ENCODE measurements around the gene USP17L30.
"Not testable (repeated sequence)": the region's sequence is repeated elsewhere in the genome, so short reads cannot be mapped to it uniquely, and the experiment has no call there.

Gene USP17L30, protein sequence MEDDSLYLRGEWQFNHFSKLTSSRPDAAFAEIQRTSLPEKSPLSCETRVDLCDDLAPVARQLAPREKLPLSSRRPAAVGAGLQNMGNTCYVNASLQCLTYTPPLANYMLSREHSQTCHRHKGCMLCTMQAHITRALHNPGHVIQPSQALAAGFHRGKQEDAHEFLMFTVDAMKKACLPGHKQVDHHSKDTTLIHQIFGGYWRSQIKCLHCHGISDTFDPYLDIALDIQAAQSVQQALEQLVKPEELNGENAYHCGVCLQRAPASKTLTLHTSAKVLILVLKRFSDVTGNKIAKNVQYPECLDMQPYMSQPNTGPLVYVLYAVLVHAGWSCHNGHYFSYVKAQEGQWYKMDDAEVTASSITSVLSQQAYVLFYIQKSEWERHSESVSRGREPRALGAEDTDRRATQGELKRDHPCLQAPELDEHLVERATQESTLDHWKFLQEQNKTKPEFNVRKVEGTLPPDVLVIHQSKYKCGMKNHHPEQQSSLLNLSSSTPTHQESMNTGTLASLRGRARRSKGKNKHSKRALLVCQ

DNA sequence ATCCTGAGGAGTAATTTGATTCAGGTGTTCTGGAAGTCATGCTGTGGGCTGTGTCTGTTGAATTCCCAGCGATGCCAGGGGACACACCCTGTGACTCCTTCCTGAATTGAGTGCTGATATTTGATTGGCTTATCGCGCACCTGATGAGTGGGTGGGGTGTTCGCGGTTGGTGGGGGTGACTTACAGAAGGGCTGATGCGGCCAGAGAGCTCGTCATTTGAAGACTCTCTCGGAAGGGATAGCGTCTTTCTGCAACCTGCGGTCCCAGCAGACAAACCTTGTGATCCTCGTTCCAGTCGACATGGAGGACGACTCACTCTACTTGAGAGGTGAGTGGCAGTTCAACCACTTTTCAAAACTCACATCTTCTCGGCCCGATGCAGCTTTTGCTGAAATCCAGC, at the start of gene USP17L30:
TSS of gene USP17L30 (plus strand) at position 301 of the 400 bp plus-strand sequence. CDS start at position 301, 0 bp downstream.
- DNase-seq (ENCODE audit: low read depth), result not testable (repeated sequence)

DNA sequence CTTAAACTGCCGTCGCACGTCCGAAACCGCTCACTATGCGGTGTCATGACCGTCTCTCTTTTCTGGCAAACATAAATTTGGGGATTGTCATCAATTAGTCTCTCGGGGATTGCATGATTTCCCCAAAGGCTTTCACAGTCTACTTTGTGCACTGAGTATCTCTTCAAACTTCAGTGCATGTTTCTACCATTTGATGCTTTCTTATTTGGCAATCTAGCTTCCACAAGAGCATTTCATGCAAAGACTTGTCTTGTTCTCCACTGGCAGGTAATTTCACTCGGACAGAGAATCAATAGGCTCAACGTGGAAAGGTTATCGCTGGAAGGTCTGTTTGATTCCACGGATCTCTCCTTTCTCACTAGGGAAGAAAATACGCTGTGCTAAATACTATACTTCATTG, 38.7 kb upstream of the USP17L30 start:
- DNase-seq (ENCODE audit: low read depth), result not testable (repeated sequence)

DNA sequence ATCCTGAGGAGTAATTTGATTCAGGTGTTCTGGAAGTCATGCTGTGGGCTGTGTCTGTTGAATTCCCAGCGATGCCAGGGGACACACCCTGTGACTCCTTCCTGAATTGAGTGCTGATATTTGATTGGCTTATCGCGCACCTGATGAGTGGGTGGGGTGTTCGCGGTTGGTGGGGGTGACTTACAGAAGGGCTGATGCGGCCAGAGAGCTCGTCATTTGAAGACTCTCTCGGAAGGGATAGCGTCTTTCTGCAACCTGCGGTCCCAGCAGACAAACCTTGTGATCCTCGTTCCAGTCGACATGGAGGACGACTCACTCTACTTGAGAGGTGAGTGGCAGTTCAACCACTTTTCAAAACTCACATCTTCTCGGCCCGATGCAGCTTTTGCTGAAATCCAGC, 38.1 kb upstream of the USP17L30 start, which contains the start of gene USP17L24:
TSS of gene USP17L24 (plus strand) at position 301 of the 400 bp plus-strand sequence. CDS start at position 301, 0 bp downstream.
- DNase-seq (ENCODE audit: low read depth), result not testable (repeated sequence)

DNA sequence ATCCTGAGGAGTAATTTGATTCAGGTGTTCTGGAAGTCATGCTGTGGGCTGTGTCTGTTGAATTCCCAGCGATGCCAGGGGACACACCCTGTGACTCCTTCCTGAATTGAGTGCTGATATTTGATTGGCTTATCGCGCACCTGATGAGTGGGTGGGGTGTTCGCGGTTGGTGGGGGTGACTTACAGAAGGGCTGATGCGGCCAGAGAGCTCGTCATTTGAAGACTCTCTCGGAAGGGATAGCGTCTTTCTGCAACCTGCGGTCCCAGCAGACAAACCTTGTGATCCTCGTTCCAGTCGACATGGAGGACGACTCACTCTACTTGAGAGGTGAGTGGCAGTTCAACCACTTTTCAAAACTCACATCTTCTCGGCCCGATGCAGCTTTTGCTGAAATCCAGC, 33.3 kb upstream of the USP17L30 start, which contains the start of gene USP17L25:
TSS of gene USP17L25 (plus strand) at position 301 of the 400 bp plus-strand sequence. CDS start at position 301, 0 bp downstream.
- DNase-seq (ENCODE audit: low read depth), result not testable (repeated sequence)

DNA sequence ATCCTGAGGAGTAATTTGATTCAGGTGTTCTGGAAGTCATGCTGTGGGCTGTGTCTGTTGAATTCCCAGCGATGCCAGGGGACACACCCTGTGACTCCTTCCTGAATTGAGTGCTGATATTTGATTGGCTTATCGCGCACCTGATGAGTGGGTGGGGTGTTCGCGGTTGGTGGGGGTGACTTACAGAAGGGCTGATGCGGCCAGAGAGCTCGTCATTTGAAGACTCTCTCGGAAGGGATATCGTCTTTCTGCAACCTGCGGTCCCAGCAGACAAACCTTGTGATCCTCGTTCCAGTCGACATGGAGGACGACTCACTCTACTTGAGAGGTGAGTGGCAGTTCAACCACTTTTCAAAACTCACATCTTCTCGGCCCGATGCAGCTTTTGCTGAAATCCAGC, 28.6 kb upstream of the USP17L30 start, which contains the start of gene USP17L26:
TSS of gene USP17L26 (plus strand) at position 301 of the 400 bp plus-strand sequence. CDS start at position 301, 0 bp downstream.
- not testable (repeated sequence) for DNase-seq (ENCODE audit: low read depth)

DNA sequence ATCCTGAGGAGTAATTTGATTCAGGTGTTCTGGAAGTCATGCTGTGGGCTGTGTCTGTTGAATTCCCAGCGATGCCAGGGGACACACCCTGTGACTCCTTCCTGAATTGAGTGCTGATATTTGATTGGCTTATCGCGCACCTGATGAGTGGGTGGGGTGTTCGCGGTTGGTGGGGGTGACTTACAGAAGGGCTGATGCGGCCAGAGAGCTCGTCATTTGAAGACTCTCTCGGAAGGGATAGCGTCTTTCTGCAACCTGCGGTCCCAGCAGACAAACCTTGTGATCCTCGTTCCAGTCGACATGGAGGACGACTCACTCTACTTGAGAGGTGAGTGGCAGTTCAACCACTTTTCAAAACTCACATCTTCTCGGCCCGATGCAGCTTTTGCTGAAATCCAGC, 23.8 kb upstream of the USP17L30 start, which contains the start of gene USP17L5:
TSS of gene USP17L5 (plus strand) at position 301 of the 400 bp plus-strand sequence. CDS start at position 301, 0 bp downstream.
- not testable (repeated sequence) for DNase-seq (ENCODE audit: low read depth)

DNA sequence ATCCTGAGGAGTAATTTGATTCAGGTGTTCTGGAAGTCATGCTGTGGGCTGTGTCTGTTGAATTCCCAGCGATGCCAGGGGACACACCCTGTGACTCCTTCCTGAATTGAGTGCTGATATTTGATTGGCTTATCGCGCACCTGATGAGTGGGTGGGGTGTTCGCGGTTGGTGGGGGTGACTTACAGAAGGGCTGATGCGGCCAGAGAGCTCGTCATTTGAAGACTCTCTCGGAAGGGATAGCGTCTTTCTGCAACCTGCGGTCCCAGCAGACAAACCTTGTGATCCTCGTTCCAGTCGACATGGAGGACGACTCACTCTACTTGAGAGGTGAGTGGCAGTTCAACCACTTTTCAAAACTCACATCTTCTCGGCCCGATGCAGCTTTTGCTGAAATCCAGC, 19.1 kb upstream of the USP17L30 start, which contains the start of gene USP17L27:
TSS of gene USP17L27 (plus strand) at position 301 of the 400 bp plus-strand sequence. CDS start at position 301, 0 bp downstream.
- not testable (repeated sequence) for DNase-seq (ENCODE audit: low read depth)

DNA sequence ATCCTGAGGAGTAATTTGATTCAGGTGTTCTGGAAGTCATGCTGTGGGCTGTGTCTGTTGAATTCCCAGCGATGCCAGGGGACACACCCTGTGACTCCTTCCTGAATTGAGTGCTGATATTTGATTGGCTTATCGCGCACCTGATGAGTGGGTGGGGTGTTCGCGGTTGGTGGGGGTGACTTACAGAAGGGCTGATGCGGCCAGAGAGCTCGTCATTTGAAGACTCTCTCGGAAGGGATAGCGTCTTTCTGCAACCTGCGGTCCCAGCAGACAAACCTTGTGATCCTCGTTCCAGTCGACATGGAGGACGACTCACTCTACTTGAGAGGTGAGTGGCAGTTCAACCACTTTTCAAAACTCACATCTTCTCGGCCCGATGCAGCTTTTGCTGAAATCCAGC, 14.3 kb upstream of the USP17L30 start, which contains the start of gene USP17L28:
TSS of gene USP17L28 (plus strand) at position 301 of the 400 bp plus-strand sequence. CDS start at position 301, 0 bp downstream.
- DNase-seq (ENCODE audit: low read depth), result not testable (repeated sequence)

DNA sequence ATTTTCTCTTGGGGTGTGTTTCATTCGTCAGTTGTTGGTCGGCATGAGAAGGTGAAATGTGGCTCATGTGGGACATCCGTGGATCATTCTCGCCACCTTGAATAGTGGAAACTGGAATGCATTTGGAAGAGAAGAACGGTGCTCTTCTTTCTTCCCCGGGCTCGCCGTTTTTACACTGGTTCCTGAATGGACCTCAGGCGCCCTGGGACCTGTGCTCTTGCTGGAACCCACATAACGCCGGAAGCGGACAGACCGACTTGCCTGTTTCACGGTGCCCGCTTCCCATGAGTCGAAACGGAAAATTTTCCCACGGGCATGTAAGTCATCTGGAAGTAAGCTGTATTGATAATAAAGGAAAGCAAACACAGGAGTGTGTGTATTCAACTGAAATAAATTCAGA, 12.1 kb upstream of the USP17L30 start:
- DNase-seq (ENCODE audit: low read depth), result not testable (repeated sequence)

DNA sequence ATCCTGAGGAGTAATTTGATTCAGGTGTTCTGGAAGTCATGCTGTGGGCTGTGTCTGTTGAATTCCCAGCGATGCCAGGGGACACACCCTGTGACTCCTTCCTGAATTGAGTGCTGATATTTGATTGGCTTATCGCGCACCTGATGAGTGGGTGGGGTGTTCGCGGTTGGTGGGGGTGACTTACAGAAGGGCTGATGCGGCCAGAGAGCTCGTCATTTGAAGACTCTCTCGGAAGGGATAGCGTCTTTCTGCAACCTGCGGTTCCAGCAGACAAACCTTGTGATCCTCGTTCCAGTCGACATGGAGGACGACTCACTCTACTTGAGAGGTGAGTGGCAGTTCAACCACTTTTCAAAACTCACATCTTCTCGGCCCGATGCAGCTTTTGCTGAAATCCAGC, 9.6 kb upstream of the USP17L30 start, which contains the start of gene USP17L29:
TSS of gene USP17L29 (plus strand) at position 301 of the 400 bp plus-strand sequence. CDS start at position 301, 0 bp downstream.
- DNase-seq (ENCODE audit: low read depth), result not testable (repeated sequence)

DNA sequence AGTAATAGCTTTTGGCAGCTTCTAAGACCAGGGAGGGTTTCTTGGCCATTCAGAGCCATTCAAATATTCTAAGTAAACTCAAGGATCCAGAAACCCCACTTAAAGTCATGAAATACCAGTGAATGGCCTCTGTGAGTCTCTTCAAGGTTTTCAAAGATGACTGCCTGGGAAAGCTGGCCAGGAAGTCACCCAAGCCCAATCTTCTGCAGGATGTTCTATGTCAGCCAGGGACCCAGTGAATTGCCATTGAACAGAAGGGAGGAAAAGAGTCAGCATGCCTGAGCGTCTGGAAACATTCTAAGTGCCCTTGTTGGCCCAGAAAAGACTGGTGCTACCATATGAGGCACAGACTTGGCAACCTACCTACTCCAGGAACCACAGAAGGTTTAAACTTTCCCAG, 17.0 kb downstream of the USP17L30 start:
- DNase-seq (ENCODE audit: low read depth), result not testable (repeated sequence)

DNA sequence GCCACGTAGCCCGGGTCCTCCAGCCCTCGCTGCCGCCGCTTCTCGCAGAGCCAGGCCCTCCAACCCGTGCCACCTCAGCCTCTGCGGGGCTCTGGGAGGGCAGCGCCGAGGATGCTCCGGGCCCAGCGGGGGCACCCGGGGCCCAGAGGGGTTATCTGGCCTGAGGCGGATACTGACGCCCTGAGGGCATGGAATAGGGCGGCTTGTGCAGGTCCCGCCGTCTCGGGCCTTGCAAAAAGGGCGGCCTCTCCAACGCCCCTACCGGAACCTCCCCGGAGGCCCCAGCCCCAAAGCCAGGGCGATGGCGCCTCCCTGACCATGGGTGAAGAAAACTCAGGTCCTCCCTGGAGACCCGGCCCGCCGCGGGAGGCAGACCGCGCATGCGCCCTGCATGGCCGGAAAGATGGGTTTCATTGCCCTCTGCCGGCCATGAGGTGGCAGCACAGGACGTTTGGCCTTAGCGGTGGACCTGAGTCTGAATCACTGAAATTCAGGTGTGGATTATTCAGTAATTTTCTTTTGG, 18.1 kb downstream of the USP17L30 start:
- not testable (repeated sequence) for DNase-seq (ENCODE audit: low read depth)

DNA sequence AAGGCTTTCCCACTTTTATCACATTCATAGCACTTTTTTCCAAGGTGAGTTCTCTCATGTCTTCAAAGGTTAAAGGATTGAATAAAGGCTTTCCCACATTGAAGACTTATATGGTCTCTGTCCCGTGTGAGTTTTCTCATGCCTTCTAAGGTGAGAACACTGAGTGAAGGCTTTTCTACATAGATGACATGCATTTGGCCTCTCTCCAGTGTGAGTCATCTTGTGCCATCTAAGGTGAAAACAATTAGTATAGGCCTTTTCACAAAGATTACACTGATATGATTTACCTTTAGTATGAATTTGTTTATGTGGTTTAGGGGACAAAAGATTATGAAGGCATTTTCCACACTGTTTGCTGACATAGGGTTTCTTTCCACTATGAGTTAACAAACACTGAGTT, 21.2 kb downstream of the USP17L30 start:
- no peak for DNase-seq (ENCODE audit: low read depth)

DNA sequence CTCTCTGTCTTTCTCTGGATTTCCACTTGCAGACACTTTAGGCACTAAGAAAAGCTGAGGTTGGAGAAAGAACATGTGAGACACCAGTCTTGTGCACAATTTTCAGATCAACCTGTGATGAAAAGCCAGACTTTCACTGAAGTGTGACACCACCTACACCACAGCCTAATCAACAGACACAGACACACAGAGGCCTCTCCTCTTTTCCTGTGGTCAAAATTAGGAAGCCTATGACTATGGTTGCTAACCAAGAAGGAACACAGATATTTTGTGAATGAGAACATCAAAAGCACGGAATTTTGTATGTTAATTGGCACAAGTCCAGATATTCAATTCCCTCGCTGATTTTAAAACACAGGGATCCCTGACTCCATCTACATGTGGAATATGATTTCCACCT, 26.1 kb downstream of the USP17L30 start:
- not testable (repeated sequence) for DNase-seq (ENCODE audit: low read depth)

DNA sequence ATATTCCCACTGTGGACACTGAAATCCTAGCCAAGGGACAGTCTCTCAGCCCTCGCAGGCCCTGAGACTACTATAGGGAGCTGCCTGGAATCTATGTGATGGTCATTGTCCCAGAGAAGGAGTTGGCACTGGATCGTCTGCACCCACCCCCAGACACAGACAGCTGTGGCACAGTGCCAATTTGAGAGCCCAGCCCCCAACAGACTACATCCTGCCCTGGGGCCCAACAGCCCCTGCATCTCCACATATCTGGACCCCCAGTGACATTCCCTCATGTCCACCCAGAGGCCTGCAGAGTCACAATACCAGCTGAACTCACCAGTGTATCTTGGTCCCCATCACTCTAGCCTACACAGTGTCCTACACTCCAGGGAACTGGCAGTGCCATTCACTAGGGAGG, 42.8 kb downstream of the USP17L30 start:
- DNase-seq (ENCODE audit: low read depth), result not testable (repeated sequence)

DNA sequence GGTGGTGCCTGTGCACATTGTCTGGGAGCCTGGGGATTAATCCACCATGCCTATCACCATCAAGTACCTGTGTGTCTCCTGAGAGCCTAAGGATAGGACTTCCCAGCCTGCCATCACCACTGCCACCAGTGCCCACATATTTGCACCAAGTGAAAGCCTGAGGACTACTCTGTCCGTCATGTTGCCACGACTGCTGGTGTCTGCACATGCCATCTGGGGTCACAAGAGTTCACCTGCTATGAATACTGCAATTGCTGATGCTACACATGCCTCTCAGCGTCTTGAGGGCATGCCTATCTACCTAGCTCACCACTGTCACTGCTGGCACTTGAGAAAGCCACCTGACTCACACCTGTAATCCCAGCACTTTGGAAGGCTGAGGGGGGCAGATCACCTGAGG, 43.6 kb downstream of the USP17L30 start:
- DNase-seq (ENCODE audit: low read depth), result not testable (repeated sequence)

DNA sequence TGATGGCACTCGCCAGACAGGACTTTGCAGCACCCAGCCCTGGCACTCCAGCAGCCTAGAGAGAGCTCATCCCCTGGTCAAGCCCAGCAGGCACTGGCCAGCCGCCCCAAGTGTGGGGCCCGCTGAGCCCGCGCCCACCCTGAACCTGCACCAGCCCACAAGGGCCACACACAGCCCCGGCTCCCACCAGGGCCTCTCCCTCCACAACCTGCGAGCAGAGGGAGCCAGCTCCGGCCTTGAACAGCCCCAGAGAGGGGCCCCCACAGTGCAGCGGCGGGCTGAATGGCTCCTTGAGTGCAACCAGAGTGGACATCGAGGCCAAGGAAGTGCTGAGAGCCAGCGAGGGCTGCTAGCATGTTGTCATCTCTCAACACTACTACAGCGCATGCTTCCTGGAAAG, 46.9 kb downstream of the USP17L30 start:
- no peak for DNase-seq (ENCODE audit: low read depth)

All from GM04504 (cell line).